HCT116 (cell line): ENCODE results near the gene SLC25A1. TPM values are rescaled to one million over a fixed set of nuclear protein-coding genes. Genes with fewer than 3 reads are reported as not detected.

Source experiments
- ATAC-seq: fragments of 200-7000 bp; cut with Tn5 transposase; 2 replicates; pipeline ENCODE4 v1.9.1; 2020; ENCODE audit warnings: mild to moderate bottlenecking, moderate library complexity
- BruUV-seq: library from RNA; stranded (reverse); fragments of 400-500 nt; replicated peaks from 2 replicates; lab custom pipeline; 2021; lab: Mats Ljungman, UMichigan
- CTCF ChIA-PET: fragments of 300-600 bp; sonication (Branson Sonifier 250); formaldehyde crosslinking; loops from one replicate; lab custom pipeline; 2021; ENCODE audit warnings: antibody characterized with exemption; lab: Charles Lee
- POLR2A ChIA-PET: fragments of 300-600, 350-600 bp; sonication (Branson Sonifier 250); formaldehyde crosslinking; loops from one replicate; lab custom pipeline; 2021; ENCODE audit warnings: antibody characterized with exemption; lab: Charles Lee
- RAD21 ChIA-PET, 2 experiments: fragments of 300-600 bp; sonication (Branson Sonifier 250); formaldehyde crosslinking; loops; one replicate each; lab custom pipeline; 2023; ENCODE audit warnings: low total read pairs in 2 of 2; ENCODE audit not compliant: uncharacterized antibody in 2 of 2, unreplicated experiment in 2 of 2, low non-redundant PET in 1 of 2; lab: Charles Lee
- DNase-seq: peaks from one replicate; pipeline ENCODE4 v3.0.0-alpha.2; 2010; ENCODE audit warnings: low read depth, low spot score
- H2AFZ ChIP-seq: fragments of 200-600 bp; shearing (Covaris generic), sonication (generic); 2 replicates; pipeline ENCODE4 v1.6.1; 2017; ENCODE audit warnings: low read depth, mixed run types, mixed read lengths, antibody characterized with exemption, low read length; ENCODE audit not compliant: poor library complexity, severe bottlenecking
- H3K27ac ChIP-seq: 2 replicates; pipeline ENCODE4 v1.5.1; 2012; ENCODE audit warnings: low read depth, low read length
- H3K27me3 ChIP-seq: fragments of 200-600 bp; sonication (generic); 2 replicates; pipeline ENCODE4 v1.6.1; 2016; ENCODE audit warnings: mixed run types, low read length, mixed read lengths; ENCODE audit not compliant: insufficient read depth
- H3K36me3 ChIP-seq, 2 experiments: fragments of 200-500 bp in 1 of 2; fragments of 200-600 bp in 1 of 2; sonication (Bioruptor generic) in 1 of 2; sonication (generic) in 1 of 2; 2 replicates each; pipeline versions ENCODE4 v1.5.1 to v1.6.1; 2014 to 2016; ENCODE audit warnings: low read length in 2 of 2, inconsistent platforms in 1 of 2, mixed read lengths in 1 of 2, mixed run types in 1 of 2; ENCODE audit not compliant: insufficient read depth in 2 of 2, control insufficient read depth in 1 of 2
- H3K4me1 ChIP-seq, 2 experiments: fragments of 200-600 bp in 1 of 2; sonication (generic) in 1 of 2; 2 replicates each; pipeline versions ENCODE4 v1.5.1 to v1.6.1; 2012 to 2017; ENCODE audit warnings: low read length in 2 of 2, inconsistent platforms in 1 of 2, mild to moderate bottlenecking in 1 of 2, mixed read lengths in 1 of 2, mixed run types in 1 of 2, moderate library complexity in 1 of 2; ENCODE audit not compliant: insufficient read depth in 2 of 2, control insufficient read depth in 1 of 2
- H3K4me2 ChIP-seq: fragments of 200-600 bp; sonication (generic); 2 replicates; pipeline ENCODE4 v1.6.1; 2017; ENCODE audit warnings: mixed run types, low read length, mixed read lengths
- H3K4me3 ChIP-seq, 2 experiments: fragments of 200-600 bp in 1 of 2; sonication (generic) in 1 of 2; replicated peaks in 1 of 2; 2 replicates each; pipeline ENCODE4 v1.5.1; 2011 to 2016; ENCODE audit warnings: low read length in 2 of 2, control low read depth in 1 of 2, low read depth in 1 of 2, mild to moderate bottlenecking in 1 of 2, mixed read lengths in 1 of 2, mixed run types in 1 of 2
- H3K79me2 ChIP-seq: fragments of 200-600 bp; sonication (generic); 2 replicates; pipeline ENCODE4 v1.6.1; 2017; ENCODE audit warnings: mild to moderate bottlenecking, mixed run types, low read length, moderate library complexity, mixed read lengths; ENCODE audit not compliant: insufficient read depth
- H3K9ac ChIP-seq: fragments of 200-600 bp; sonication (generic); 2 replicates; pipeline ENCODE4 v1.6.1; 2016; ENCODE audit warnings: low read length, mixed read lengths
- H3K9me2 ChIP-seq: fragments of 200-600 bp; sonication (generic), shearing (Covaris generic); 2 replicates; pipeline ENCODE4 v1.6.1; 2017; ENCODE audit warnings: mixed run types, mild to moderate bottlenecking, moderate library complexity; ENCODE audit not compliant: insufficient read depth
- H3K9me3 ChIP-seq, 2 experiments: fragments of 200-500 bp in 1 of 2; fragments of 200-600 bp in 1 of 2; sonication (Bioruptor generic) in 1 of 2; sonication (generic) in 1 of 2; 2 replicates each; pipeline ENCODE4 v1.6.1; 2014 to 2017; ENCODE audit warnings: low read length in 2 of 2, mixed read lengths in 2 of 2, inconsistent platforms in 1 of 2, low read depth in 1 of 2, mild to moderate bottlenecking in 1 of 2, mixed run types in 1 of 2, moderate library complexity in 1 of 2; ENCODE audit not compliant: control insufficient read depth in 1 of 2, insufficient read depth in 1 of 2
- H4K20me1 ChIP-seq: fragments of 200-600 bp; sonication (generic), shearing (Covaris generic); 2 replicates; pipeline ENCODE4 v1.6.1; 2017; ENCODE audit warnings: mixed run types, mild to moderate bottlenecking, moderate library complexity; ENCODE audit not compliant: insufficient read depth
- CEBPB ChIP-seq: IDR thresholded peaks from 2 replicates; pipeline ENCODE4 v1.6.1; 2012; ENCODE audit warnings: low read depth
- CTCF ChIP-seq, 3 experiments: fragments of 200-600 bp in 1 of 3; sonication (generic) in 1 of 3; IDR thresholded peaks in 2 of 3; conservative IDR thresholded peaks in 1 of 3; 2 replicates each; pipeline ENCODE4 v1.5.1; 2012 to 2017; ENCODE audit warnings: low read depth in 2 of 3, low read length in 2 of 3, antibody characterized with exemption in 1 of 3, borderline replicate concordance in 1 of 3, control low read depth in 1 of 3, mild to moderate bottlenecking in 1 of 3, mixed read lengths in 1 of 3, mixed run types in 1 of 3, moderate library complexity in 1 of 3; ENCODE audit not compliant: insufficient read depth in 1 of 3
- EGR1 ChIP-seq: IDR thresholded peaks from 2 replicates; pipeline ENCODE4 v1.6.1; 2012; ENCODE audit warnings: low read depth
- EZH2 ChIP-seq: fragments of 200-600 bp; sonication (generic); IDR thresholded peaks from 2 replicates; pipeline ENCODE4 v1.6.1; 2017; ENCODE audit warnings: antibody characterized with exemption, mixed run types
- MAX ChIP-seq: IDR thresholded peaks from 2 replicates; pipeline ENCODE4 v1.6.1; 2012
- POLR2A ChIP-seq: IDR thresholded peaks from 2 replicates; pipeline ENCODE4 v1.7.0; 2011; ENCODE audit warnings: borderline replicate concordance; ENCODE audit not compliant: insufficient read depth, insufficient read length; ENCODE audit errors: extremely low read depth
- POLR2AphosphoS5 ChIP-seq: IDR thresholded peaks from 2 replicates; pipeline ENCODE4 v1.6.1; 2011; ENCODE audit warnings: mild to moderate bottlenecking, low read depth, low read length, moderate library complexity
- RAD21 ChIP-seq: IDR thresholded peaks from 2 replicates; pipeline ENCODE4 v1.6.1; 2012; ENCODE audit warnings: low read depth, mild to moderate bottlenecking
- SIN3A ChIP-seq: IDR thresholded peaks from 2 replicates; pipeline ENCODE4 v1.6.1; 2012; ENCODE audit warnings: low read depth
- YY1 ChIP-seq: IDR thresholded peaks from 2 replicates; pipeline ENCODE4 v1.6.1; 2011; ENCODE audit warnings: low read length, low read depth, moderate library complexity, mild to moderate bottlenecking; ENCODE audit not compliant: insufficient replicate concordance; ENCODE audit errors: extremely low read depth
- ZBTB33 ChIP-seq: IDR thresholded peaks from 2 replicates; pipeline ENCODE4 v1.6.1; 2011; ENCODE audit warnings: mild to moderate bottlenecking, low read length, moderate library complexity; ENCODE audit not compliant: insufficient replicate concordance; ENCODE audit errors: extremely low read depth
- ZFX ChIP-seq: fragments of 450-650 bp; IDR thresholded peaks from 2 replicates; pipeline ENCODE4 v1.6.1; 2017
- ZNF274 ChIP-seq: fragments of 200-500 bp; sonication (Bioruptor generic); IDR thresholded peaks from 2 replicates; pipeline ENCODE4 v1.6.1; 2014; ENCODE audit warnings: mild to moderate bottlenecking, low read depth, low read length, inconsistent platforms
- intact Hi-C: fragments of 100-400 bp; cut with micrococcal nuclease; formaldehyde crosslinking; loops from 2 replicates; pipeline ENCODE4 v1.10.0; 2022
- total RNA-seq: library from RNA; stranded (reverse); gene quantifications from one replicate; pipeline ENCODE4 v1.2.1, GENCODE V29; 2021; ENCODE audit not compliant: unreplicated experiment

Gene SLC25A1
- total RNA-seq, 1 experiment from 2014 or later: 146 TPM

GRCh38 chr22:19134176-19134831 is 44.2 kb downstream of the SLC25A1 start:
- DNase-seq (no peak), ATAC-seq (no peak)
- Histone ChIP-seq H3K27ac (no peak overlapping the region), H3K9me3 (no peaks in the 10 kb centered on the region), H3K36me3 (peaks cover 11 to 22% of the 10 kb centered on the region in 2 experiments; a peak in 3 of 4 replicates), H3K4me2 (no peak overlapping the region), H4K20me1 (no peaks in the 10 kb centered on the region), H3K9ac (no peak overlapping the region), H3K79me2 (no peaks in the 10 kb centered on the region), H3K9me2 (no peaks in the 10 kb centered on the region), H3K27me3 (no peaks in the 10 kb centered on the region), H3K4me3 (no peak overlapping the region), H3K4me1 (no peaks in the 10 kb centered on the region), H2AFZ (no peak overlapping the region)
- intact Hi-C loops: no loop called here
- TF ChIP-seq CTCF (IDR thresholded peaks at IDR 0.05 in 2 of 3, conservative IDR thresholded peaks at IDR 0.05 in 1 of 3; ENCODE audit: borderline replicate concordance in 1 of 3, insufficient read depth in 1 of 3, low read depth in 2 of 3, low read length in 2 of 3) (no peak), CEBPB (no peak), ZNF274 (no peak), POLR2AphosphoS5 (no peak), YY1 (no peak), RAD21 (no peak), MAX (no peak), EZH2 (no peak), ZFX (no peak), ZBTB33 (no peak), POLR2A (no peak), EGR1 (no peak), SIN3A (no peak)
- CTCF ChIA-PET: no interaction called here
- POLR2A ChIA-PET: no interaction called here
- no TSS peak for BruUV-seq
- RAD21 ChIA-PET: no interaction called here
